OCI-LY3 (cell line): ENCODE results near the gene TBL3.

Source experiments
- H2AFZ ChIP-seq: fragments of 200-600, 300-600 bp; shearing (Covaris generic); 2 replicates; pipeline ENCODE4 v1.6.0; 2014; ENCODE audit warnings: antibody characterized with exemption, low read depth, low read length
- H3K27ac ChIP-seq: fragments of 200-600, 300-600 bp; sonication (generic); 2 replicates; pipeline ENCODE4 v1.5.1; 2014; ENCODE audit warnings: mild to moderate bottlenecking, low read length, moderate library complexity, mixed read lengths
- H3K27me3 ChIP-seq: fragments of 200-600, 300-600 bp; sonication (generic); 2 replicates; pipeline ENCODE4 v1.6.1; 2014; ENCODE audit warnings: low read depth, low read length, mixed read lengths
- H3K36me3 ChIP-seq: fragments of 200-600, 300-600 bp; sonication (generic); replicated peaks from 2 replicates; pipeline ENCODE3; 2014; ENCODE audit warnings: low read depth, low read length, mixed read lengths
- H3K4me1 ChIP-seq: fragments of 300-600, 200-600 bp; sonication (generic); 2 replicates; pipeline ENCODE4 v1.6.1; 2014; ENCODE audit warnings: low read length, mixed read lengths
- H3K4me2 ChIP-seq: fragments of 200-600, 300-600 bp; sonication (generic); 2 replicates; pipeline ENCODE4 v1.6.1; 2014; ENCODE audit warnings: low read length, mixed read lengths
- H3K4me3 ChIP-seq: fragments of 300-600, 200-600 bp; sonication (generic); 2 replicates; pipeline ENCODE4 v1.5.1; 2014; ENCODE audit warnings: antibody characterized with exemption, mild to moderate bottlenecking, low read length, moderate library complexity
- H3K79me2 ChIP-seq: fragments of 300-600, 200-600 bp; shearing (Covaris generic); 2 replicates; pipeline ENCODE4 v1.6.1; 2014; ENCODE audit warnings: mild to moderate bottlenecking, low read length, mixed read lengths
- H3K9ac ChIP-seq: fragments of 300-600, 200-600 bp; shearing (Covaris generic); 2 replicates; pipeline ENCODE4 v1.6.0; 2014; ENCODE audit warnings: mild to moderate bottlenecking, low read length, moderate library complexity
- H3K9me3 ChIP-seq: fragments of 200-600, 300-600 bp; shearing (Covaris generic); 2 replicates; pipeline ENCODE4 v1.6.1; 2014; ENCODE audit warnings: low read length, mixed read lengths; ENCODE audit not compliant: insufficient read depth
- H4K20me1 ChIP-seq: fragments of 200-600, 300-600 bp; sonication (generic); 2 replicates; pipeline ENCODE4 v1.6.1; 2016; ENCODE audit warnings: low read length, mixed read lengths; ENCODE audit not compliant: insufficient read depth
- EZH2phosphoT487 ChIP-seq: fragments of 200-600 bp; shearing (Covaris generic); IDR thresholded peaks from 2 replicates; pipeline ENCODE4 v1.6.1; 2018; ENCODE audit warnings: antibody characterized with exemption, mixed run types, low read depth
- TF ChIP-seq, protein P1 (sequence below): fragments of 200-600, 300-600 bp; sonication (generic); IDR thresholded peaks from 2 replicates; pipeline ENCODE4 v1.5.1; 2014; ENCODE audit warnings: antibody characterized with exemption, low read length, low read depth

The TBL3 gene

GRCh38 chr16:1958715-1959268, 13.1 kb upstream of the TBL3 start:
- Histone ChIP-seq H3K79me2 (peaks cover 42% of the 10 kb centered on the region), H3K36me3 (peaks cover 20% of the 10 kb centered on the region), H3K4me1 (peaks cover 34% of the 10 kb centered on the region), H3K4me3 (peak overlapping the region; percentile 89), H3K9ac (peak overlapping the region; percentile 41; the same call in 1 of the 2 replicates), H4K20me1 (peaks cover 28% of the 10 kb centered on the region), H3K27me3 (no peaks in the 10 kb centered on the region), H2AFZ (peak overlapping the region; percentile 89; the same call in 1 of the 2 replicates), H3K4me2 (peak overlapping the region; percentile 84), H3K27ac (no peak overlapping the region), H3K9me3 (no peaks in the 10 kb centered on the region)
- no peak for TF ChIP-seq EZH2phosphoT487
- TF ChIP-seq, protein P1, sequence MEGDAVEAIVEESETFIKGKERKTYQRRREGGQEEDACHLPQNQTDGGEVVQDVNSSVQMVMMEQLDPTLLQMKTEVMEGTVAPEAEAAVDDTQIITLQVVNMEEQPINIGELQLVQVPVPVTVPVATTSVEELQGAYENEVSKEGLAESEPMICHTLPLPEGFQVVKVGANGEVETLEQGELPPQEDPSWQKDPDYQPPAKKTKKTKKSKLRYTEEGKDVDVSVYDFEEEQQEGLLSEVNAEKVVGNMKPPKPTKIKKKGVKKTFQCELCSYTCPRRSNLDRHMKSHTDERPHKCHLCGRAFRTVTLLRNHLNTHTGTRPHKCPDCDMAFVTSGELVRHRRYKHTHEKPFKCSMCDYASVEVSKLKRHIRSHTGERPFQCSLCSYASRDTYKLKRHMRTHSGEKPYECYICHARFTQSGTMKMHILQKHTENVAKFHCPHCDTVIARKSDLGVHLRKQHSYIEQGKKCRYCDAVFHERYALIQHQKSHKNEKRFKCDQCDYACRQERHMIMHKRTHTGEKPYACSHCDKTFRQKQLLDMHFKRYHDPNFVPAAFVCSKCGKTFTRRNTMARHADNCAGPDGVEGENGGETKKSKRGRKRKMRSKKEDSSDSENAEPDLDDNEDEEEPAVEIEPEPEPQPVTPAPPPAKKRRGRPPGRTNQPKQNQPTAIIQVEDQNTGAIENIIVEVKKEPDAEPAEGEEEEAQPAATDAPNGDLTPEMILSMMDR: no peak

DNA sequence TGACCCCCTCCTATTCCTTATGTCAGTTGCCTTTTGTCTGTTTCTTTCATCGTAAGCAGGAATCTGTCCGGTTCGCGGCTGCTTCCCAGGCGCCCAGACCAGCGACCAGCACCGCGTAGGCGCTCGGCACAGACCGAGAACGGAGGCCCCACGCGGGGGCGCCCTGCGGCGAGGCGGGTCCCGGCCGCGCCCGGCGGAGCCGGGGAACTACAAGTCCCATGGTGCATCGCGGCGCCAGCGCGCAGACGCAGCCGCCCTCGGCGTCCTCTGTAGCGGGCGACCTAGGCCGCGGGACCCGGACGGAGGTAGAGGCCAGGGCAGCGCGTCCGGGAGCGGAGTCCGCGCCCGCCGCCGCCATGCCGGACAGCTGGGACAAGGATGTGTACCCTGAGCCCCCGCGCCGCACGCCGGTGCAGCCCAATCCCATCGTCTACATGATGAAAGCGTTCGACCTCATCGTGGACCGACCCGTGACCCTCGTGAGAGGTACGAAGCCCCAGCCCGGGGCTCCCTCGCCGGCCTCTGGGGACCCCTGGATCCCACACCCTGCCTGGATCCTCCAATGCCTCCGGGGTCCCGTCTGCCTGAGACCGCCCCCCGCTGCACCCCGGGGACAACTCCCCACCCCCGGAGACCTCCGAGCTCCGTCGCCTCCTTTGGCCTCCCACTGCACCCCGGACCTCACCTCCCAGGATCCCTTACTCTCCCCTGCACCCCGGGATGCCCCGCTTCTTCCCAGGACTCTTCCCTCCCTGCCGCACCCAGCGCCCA, 12.4 kb upstream of the TBL3 start, which contains the start of gene NDUFB10:
Gene NDUFB10, plus strand, starts transcription at position 270 of the 771 bp plus-strand sequence. Its CDS starts 87 bp downstream, at position 357.
- Histone ChIP-seq H3K9me3 (no peaks in the 10 kb centered on the region), H2AFZ (peak within 1 kb of the TSS; percentile 89; the same call in 1 of the 2 replicates), H3K4me2 (peak within 1 kb of the TSS; percentile 84), H3K27ac (peak within 1 kb of the TSS; percentile 62), H3K79me2 (peaks cover 48% of the 10 kb centered on the region), H3K27me3 (no peaks in the 10 kb centered on the region), H3K4me3 (peak within 1 kb of the TSS; percentile 89), H3K4me1 (peaks cover 34% of the 10 kb centered on the region), H4K20me1 (peaks cover 32% of the 10 kb centered on the region), H3K36me3 (peaks cover 24% of the 10 kb centered on the region), H3K9ac (peak within 1 kb of the TSS; percentile 90)
- no peak for TF ChIP-seq EZH2phosphoT487
- TF ChIP-seq, protein P1: peak; percentile 79

- no peaks in the 10 kb centered on the region for H3K27me3 ChIP-seq
- H3K4me2 ChIP-seq: peak overlapping the region; percentile 68
- peaks cover 24% of the 10 kb centered on the region for H3K36me3 ChIP-seq
- peak overlapping the region; percentile 62 for H3K27ac ChIP-seq
- H2AFZ ChIP-seq: no peak overlapping the region
- H4K20me1 ChIP-seq: peaks cover 32% of the 10 kb centered on the region
- peaks cover 38% of the 10 kb centered on the region for H3K4me1 ChIP-seq
- peak overlapping the region; percentile 89 for H3K4me3 ChIP-seq
- H3K9me3 ChIP-seq: no peaks in the 10 kb centered on the region
- TF ChIP-seq, protein P1: no peak
- no peak for TF ChIP-seq EZH2phosphoT487
- peak overlapping the region; percentile 90 for H3K9ac ChIP-seq
- H3K79me2 ChIP-seq: peaks cover 63% of the 10 kb centered on the region
These were observed 10.9 kb upstream of the TBL3 start for GRCh38 chr16:1960665-1961630.
